Measurements from ENCODE around the gene METTL25.
"Not testable (repeated sequence)": the region's sequence is repeated elsewhere in the genome, so short reads cannot be mapped to it uniquely, and the experiment has no call there.

METTL25 gene, protein sequence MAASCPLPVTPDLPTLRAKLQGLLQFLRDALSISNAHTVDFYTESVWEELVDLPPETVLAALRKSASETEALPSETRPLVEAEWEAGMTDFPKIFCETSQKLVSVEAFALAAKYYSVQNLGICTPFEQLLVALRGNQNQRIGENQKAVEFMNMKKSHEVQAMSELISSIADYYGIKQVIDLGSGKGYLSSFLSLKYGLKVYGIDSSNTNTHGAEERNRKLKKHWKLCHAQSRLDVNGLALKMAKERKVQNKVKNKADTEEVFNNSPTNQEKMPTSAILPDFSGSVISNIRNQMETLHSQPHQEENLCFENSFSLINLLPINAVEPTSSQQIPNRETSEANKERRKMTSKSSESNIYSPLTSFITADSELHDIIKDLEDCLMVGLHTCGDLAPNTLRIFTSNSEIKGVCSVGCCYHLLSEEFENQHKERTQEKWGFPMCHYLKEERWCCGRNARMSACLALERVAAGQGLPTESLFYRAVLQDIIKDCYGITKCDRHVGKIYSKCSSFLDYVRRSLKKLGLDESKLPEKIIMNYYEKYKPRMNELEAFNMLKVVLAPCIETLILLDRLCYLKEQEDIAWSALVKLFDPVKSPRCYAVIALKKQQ

DNA sequence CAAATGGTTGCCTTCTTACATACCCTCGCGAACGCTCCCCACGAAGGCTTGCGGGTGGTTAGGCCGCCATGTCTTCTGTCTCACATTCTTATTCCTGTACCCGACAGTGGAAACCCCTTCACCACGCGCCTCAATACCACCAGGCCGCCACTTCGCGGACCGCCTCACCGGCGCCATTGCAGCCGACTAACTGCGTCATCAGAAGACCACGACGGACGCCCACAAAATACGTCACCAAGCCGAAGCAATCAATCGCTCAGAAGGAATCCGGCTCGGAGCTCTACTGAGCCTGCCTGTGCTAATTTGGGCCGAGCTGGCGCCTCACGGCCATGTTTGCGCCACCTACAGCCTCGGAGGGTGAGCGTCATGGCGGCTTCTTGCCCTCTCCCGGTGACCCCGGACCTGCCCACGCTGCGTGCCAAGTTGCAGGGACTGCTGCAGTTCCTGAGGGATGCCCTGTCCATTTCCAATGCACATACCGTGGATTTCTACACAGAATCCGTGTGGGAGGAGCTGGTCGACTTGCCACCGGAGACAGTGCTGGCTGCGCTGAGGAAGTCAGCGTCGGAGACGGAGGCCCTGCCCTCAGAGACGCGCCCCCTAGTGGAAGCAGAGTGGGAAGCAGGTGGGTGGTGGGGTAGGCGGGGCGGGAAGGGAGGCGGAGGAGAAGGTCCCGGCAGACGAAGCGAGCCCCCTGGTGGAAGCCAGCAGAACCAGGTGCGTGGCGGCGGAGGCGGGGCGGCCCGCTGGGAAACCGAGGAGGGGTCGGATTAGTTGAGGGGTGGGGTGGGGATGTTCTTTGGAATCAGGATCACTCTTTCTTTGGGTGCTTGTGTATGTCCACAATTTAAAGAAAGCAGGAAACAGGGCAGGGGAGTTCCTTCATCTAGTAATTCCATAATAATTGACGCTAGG lies at the start of gene METTL25, which contains the start of gene CCDC59:
Gene METTL25 (plus strand): TSS at position 330 of the 915 bp plus-strand sequence. CDS start 37 bp downstream, at position 367.
Gene CCDC59 (minus strand): TSS at position 188 of the 915 bp plus-strand sequence. CDS start 11 bp downstream, at position 177.
- DNase-seq (ENCODE audit: low read depth in 3 of 3): peak; percentile 96 to 98 (median 97)

DNA sequence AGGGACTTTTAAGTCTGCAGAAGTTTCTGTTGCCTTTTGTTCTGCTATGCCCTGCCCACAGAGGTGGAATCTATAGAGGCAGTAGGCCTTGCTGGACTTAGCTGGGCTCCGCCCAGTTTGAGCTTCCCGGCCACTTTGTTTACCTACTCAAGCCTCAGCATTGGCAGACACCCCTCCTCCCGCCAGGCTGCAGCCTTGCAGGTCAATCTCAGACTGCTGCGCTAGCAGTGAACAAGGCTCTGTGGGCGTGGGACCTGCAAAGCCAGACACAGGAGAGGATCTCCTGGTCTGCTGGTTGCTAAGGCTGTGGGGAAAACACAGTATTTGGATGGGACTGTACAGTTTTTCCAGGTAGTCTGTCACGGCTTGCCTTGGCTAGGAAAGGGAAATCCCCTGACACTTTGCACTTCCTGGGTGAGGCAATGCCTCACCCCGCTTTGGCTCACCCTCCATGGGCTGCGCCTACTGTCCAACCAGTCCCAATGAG lies 43.9 kb upstream of the METTL25 start:
- no peak for DNase-seq (ENCODE audit: low read depth in 3 of 3)

DNA sequence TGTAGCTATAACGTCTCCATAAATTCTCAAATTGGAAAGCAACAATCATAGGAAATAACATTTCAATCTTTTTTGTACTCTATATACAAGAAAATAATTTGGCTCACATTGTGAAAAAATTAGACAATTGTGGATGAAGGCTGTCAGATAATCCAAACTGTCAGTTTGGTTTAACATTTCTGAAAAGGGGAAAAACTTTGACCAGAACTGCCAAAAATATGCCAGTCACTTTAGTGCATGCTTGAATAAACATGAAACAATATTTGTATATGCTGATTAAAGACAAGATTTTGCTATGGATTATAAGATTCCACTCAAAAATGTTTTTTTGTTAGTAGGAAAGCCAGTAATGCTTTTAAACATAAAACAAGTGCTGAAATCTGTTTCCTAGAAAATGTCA lies 39.1 kb upstream of the METTL25 start:
- no peak for DNase-seq (ENCODE audit: low read depth in 3 of 3)

DNA sequence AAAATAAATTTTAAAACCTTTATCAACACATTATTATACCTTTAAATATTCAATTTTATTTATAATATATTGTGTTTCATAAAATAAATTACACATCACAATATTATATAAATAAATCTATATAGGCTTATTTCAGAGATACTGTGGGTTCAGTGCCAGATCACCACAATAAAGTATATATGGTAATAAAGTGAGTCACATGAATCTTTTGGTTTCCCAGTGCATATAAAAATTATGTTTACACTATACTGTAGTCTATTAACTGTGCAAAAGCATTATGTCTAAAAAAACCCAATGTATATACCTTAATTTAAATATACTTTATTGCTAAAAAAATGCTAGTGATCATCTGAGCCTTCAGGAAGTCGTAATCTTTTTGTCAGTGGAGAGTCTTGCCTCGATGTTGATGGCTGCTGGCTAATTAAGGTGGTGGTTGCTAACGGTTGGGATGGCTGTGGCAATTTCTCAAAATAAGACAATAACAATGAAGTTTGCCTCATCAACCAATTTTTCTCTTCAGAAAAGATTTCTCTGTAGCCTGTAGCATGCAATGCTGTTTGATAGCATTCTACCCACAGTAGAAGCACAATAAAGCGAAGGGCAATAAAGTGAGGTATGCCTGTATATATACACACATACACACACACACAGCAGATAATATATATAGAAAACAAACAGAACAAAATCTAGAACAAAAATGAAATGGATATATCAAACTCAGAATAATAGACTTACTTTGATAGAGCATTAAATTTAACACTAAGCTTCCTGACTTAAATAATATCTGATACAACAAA lies 32.6 kb upstream of the METTL25 start:
- DNase-seq (ENCODE audit: low read depth in 3 of 3): no peak

DNA sequence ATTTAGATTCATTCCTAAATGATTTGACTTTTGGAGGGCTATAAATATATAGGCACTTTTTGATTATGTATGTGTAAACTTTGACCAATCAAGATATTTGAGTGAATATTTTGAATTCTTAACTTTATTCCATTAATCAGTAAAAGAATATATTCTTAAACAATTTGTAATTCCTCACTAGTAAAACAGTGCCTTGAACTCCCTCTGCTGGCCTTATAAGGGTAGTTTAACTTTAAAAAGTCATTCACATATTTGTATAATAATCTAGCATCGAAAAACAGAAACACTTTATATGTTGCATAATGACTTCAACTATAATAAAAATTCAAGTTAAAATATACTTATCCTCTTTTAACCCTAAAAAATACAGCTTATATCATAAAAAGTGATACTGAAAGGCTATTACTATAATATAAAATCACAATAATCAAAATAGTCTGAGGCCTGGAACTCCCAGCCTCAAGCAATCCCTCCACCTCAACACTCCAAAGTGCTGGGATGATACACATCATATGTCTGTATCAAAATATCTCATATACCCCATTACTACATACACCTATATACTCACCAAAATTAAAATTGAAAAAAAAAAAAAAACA lies 31.3 kb upstream of the METTL25 start:
- no peak for DNase-seq (ENCODE audit: low read depth in 3 of 3)

DNA sequence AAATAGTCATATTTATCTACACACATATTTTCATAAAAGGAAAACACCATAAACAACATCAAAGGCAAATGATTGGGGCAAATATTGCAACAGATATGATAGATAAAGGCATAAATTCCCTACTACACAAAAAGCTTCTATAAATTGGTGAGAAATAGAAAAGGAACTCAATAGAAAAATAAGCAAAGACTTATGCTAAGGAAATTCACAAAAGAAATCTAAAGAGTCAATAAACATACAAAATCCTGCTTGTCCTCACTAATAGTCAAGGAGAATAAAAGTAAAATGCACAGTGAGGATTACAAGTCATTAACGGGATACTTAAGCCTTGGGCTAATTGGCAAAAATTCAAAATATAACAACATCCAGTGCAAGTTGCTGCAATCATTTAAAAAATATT lies 30.5 kb upstream of the METTL25 start:
- no peak for DNase-seq (ENCODE audit: low read depth in 3 of 3)

DNA sequence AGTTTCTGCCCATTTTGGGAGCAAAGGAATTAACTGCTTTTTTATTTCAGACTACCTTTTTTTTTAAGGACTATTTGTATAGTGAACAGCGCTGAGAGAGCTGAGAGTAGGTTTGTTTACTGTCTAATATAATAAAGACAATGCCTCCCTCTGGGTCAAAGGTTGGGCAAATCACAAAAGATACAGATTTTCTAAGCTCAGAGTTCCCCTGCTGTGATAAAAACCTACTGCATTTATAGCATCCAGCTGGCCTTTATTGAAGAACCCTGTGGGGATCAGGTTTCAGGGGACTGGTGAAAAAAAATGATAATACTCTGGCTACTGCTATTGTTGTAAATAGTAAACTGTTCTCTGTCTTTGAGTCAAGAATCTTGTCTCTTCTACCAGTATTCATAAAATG lies 28.8 kb upstream of the METTL25 start:
- DNase-seq (ENCODE audit: low read depth in 3 of 3): no peak

DNA sequence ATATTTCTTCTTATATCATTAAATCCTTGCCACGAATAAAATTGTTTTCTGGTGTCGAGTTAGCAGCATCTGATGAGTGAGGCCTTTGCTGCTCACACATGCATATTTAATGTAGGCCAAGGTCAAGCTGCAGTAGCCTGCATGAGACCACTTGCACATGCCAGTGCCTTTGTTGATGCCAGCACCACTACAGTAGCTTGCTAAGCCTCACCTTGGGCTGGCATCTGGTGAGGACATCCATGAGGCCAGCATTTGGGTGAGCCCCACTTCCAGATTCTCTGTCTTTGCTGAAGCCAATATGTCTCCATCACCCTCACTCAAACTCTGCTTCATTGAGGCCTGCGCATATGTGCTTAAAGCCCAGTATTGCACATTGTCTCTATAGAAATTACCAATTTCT lies 8.2 kb upstream of the METTL25 start:
- no peak for DNase-seq (ENCODE audit: low read depth in 3 of 3)

DNA sequence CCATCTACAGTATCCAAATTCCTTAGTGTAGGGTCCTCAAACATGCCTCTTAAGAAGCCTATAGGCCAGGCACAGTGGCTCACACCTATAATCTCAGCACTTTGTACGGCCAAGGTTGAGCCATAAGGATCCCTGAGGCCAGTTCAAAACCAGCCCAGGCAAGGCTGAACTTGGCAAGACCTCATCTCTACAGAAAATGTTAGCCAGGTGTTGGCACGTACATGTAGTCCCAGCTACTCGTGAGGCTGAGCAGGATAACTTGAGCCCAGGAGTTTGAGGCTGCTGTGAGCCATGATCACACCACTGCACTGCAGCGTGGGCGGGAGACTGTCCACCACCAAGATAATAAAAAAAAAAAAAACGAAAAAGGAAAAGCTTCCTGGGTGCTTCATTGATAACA lies 6.9 kb upstream of the METTL25 start:
- DNase-seq (ENCODE audit: low read depth in 3 of 3): no peak

DNA sequence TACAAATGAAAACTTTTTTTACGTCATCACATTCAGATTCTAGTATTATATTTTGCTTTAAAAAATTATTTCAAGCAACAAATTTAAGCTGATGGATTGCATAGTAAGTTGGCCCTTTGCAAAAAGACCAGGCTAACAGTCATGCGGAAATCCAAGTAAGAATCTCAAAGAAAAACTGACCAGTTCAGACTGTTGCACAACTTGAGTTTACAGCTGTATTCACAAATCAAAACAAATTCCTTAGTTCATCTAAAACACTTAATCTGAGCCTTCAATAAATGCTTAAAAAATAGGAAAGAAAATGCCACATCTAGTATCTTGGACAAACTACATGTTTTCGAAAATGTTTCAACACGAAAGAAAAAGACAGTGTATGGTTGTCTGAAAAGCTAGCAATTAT lies 989 bp upstream of the METTL25 start:
- no peak for DNase-seq (ENCODE audit: low read depth in 3 of 3)

DNA sequence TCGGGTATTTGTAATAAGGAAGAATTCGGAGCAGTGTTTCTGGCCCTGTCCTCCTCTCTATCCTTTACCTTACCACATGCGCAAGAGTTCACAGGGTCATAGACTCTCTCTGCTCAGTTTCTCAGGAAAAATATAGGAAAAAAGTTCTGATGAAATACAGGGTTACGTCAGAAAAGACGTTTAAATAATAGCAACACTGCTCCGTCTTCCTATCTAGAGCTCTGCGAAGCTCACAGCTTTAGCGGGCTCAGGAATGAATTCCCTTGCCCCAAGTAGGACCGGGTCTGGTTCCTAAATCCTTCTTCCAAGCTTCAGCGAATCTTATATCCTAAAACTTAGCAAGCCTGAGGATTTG lies 507 bp upstream of the METTL25 start:
- no peak for DNase-seq (ENCODE audit: low read depth in 3 of 3)

DNA sequence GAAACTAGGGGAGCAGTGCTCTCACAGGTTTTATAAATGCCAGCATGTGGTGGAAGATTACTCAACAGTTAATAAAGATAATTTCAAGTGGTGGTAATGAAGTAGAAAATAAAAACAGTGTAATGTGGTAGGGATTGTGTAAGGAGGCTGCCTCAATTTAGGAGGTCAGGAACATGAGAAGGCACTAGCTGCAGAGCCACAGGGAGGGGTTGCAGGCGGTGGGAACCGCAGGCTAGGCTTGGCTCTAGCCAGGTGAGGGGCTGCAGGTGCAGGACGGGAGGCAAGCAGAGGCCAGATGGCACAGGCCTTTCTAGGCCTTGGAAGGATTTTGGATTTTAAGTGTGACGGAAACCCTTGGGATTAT lies 768 bp downstream of the METTL25 start:
- DNase-seq (ENCODE audit: low read depth in 3 of 3): no peak

DNA sequence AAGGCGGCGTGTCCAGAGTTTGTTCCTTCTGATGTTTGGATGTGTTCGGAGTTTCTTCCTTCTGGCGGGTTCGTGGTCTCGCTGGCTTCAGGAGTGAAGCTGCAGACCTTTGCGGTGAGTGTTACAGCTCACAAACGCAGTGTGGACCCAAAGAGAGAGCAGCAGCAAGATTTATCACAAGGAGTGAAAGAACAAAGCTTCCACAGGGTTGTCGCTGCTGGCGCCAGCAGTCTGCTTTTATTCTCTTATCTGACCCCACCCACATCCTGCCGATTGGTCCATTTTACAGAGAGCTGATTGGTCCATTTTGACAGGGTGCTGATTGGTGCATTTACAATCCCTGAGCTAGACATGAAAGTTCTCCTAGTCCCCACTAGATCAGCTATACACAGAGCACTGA lies 2.5 kb downstream of the METTL25 start:
- not testable (repeated sequence) for DNase-seq (ENCODE audit: low read depth in 3 of 3)

DNA sequence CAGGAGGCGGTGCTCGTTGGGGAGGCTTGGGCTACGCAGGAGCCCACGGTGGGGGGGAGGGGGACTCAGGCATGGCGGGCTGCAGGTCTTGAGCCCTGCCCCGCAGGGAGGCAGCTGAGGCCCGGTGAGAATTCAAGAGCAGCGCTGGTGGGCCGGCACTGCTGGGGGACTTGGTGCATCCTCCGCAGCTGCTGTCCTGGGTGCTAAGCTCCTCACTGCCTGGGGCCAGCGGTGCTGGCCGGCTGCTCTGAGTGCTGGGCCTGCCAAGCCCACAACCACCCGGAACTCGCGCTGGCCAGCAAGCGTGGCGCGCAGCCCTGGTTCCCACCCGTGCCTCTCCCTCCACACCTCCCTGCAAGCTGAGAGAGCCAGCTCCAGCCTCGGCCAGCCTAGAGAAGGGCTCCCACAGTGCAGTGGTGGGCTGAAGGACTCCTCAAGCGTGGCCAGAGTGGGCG lies 3.2 kb downstream of the METTL25 start:
- no peak for DNase-seq (ENCODE audit: low read depth in 3 of 3)

DNA sequence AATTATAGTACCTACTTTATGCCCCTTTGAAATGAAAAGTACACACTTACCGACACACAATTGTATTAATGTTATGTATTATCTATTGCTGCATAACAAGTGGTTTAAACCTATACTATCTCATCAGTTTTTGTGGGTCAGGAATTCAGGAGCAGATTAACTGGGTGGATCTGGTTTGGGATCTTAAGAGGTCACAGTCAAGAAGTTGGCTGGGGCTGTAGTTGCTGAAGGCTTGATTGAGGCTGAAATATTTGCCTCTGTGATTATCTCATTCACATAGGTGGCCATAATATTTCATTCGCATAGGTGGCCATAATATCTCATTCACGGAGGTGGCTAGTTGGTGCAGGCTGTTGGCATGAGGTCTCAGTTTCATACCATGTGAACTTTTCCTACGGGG lies 5.7 kb downstream of the METTL25 start:
- no peak for DNase-seq (ENCODE audit: low read depth in 3 of 3)

DNA sequence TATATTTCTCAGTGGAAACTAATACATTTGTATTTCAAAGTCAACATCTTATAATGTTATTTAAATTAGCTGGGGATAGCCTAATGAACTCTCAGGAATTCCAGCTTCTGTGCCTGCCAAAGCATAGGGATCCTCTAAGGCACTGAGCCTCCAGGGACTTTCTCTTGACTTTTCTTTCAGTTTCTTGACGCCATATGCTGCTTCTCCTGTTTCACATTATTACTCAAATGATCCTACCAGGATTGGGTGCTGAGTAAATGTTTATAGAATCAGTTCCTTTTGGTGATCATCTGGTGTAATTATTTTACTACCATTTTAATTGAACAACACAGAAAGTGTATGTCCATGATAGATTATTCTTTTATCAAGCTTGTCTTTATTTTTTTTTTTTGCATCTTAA lies 7.9 kb downstream of the METTL25 start:
- DNase-seq (ENCODE audit: low read depth in 3 of 3): no peak

DNA sequence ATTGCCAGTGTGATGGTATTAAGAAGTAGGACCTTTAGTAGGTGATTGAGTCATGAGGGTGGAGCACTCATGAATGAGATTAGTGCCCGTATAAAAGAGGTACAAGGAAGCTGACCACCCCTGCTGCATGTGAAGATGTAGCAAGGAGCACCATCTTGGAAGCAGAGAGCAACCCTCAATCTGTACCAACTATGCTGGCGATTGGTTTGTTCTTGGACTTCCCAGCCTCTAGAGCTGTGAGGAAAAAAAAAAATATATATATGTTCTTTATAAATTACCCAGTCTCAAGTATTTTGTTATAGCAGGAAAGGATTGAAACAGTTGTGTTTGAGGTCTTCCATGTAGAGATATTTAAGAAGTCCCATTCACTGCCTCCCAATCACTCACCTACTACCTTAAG lies 16.9 kb downstream of the METTL25 start:
- no peak for DNase-seq (ENCODE audit: low read depth in 3 of 3)

DNA sequence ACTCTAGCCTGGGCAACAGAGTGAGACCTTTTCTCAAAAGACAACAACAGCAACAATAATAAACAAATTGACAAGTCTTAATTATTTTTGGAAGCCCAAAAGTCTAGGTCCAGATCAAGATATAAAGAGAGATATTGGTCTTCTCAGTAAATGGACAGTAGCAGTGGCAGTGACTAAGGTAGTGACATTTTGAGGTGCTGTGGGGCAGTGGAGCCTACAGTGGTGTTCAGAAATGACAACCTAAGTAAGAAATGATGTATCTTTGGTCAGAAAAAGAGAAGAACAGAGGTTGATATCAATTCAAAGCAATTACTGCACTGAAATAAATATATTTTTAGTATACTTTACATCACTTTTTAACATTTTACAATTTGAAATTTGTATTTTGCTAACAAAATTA lies 20.7 kb downstream of the METTL25 start:
- DNase-seq (ENCODE audit: low read depth in 3 of 3): no peak

DNA sequence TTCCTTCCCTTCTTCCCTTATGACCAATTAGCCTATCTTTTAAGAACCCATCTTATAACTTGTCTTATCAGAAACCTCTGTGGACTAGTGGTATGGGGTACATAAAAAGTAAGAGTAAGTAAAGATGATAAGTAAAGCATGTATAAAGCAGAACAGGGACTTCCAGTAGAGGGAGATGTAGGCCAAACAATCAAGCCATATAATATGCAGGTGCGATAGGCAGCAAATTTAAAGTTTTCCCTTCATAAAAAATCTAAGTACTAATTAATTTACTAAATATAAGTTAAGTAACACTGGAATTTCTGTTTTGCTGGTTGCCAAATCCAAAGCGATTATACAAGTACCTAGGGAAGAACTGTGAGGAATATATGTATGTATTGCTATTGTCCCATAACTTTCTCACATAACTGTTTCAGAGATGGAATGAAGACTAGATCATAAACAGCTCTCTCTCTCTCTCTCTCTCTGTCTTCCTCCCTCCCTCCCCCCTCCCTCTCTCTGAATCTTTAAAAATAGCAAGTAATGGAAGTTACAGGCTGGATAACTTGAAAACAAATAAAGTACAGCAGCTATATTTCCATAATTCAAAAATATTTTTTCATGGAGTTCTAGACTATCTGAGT lies 25.7 kb downstream of the METTL25 start:
- no peak for DNase-seq (ENCODE audit: low read depth in 3 of 3)

DNA sequence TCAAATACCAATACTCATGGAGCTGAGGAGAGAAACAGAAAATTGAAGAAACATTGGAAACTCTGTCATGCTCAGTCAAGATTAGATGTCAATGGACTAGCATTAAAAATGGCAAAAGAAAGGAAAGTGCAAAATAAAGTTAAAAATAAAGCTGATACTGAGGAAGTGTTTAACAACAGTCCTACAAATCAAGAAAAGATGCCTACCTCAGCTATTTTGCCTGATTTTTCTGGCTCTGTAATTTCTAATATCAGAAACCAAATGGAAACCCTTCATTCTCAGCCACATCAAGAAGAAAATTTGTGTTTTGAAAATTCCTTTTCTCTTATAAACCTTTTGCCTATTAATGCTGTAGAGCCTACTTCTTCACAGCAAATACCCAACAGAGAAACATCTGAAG lies 40.5 kb downstream of the METTL25 start:
- no peak for DNase-seq (ENCODE audit: low read depth in 3 of 3)

DNA sequence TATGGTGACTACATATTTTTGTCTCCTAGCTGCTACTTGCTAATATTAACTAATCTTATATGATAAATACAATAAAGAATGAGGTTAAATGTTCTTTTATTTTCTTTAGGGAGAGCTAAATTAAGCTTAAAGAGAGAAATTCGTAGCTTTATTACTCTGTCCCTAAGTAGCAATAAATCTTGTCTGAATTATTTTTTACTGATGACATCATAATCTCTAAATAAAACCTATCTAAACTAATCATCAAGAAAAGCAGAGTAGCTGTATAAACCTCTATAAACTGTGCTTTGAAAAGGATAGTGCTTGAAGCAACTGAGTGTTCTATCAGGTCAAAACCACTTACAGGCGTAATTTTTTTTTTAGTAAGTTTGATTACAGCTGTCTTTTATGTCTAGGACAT lies 42.5 kb downstream of the METTL25 start:
- no peak for DNase-seq (ENCODE audit: low read depth in 3 of 3)
